NCI-H526 (cell line): ENCODE data around the gene ART5.
"Not testable (repeated sequence)": the region's sequence is repeated elsewhere in the genome, so short reads cannot be mapped to it uniquely, and the experiment has no call there.

ENCODE experiments used
- DNase-seq, 2 experiments: peaks; one replicate each; lab custom pipeline; 2025; lab: John Stamatoyannopoulos, UW

ART5 gene

GRCh38 chr11:3658252-3658651 lies 16.5 kb upstream of the ART5 start:
- DNase-seq, result no peak

GRCh38 chr11:3657331-3657730 lies 15.5 kb upstream of the ART5 start:
- DNase-seq, result not testable (repeated sequence)

- no peak for DNase-seq
These were observed 13.8 kb upstream of the ART5 start for GRCh38 chr11:3655547-3655946.

- not testable (repeated sequence) for DNase-seq
These were observed 10.7 kb upstream of the ART5 start for GRCh38 chr11:3652514-3652913.

- not testable (repeated sequence) for DNase-seq
These were observed 7.6 kb upstream of the ART5 start for GRCh38 chr11:3649374-3649773.

- DNase-seq, result not testable (repeated sequence)
These were observed 7.1 kb upstream of the ART5 start for GRCh38 chr11:3648843-3649242.

GRCh38 chr11:3645552-3645951 lies 3.8 kb upstream of the ART5 start:
- no peak for DNase-seq

- DNase-seq, result no peak
These were observed 3.0 kb upstream of the ART5 start, which contains the start of gene ART1 for GRCh38 chr11:3644817-3645235. TSS of gene ART1 (plus strand) at chr11:3645128. CDS start at chr11:3659214, 14,086 bp downstream.

- DNase-seq, result peak in 1 of 2 experiments; percentile 62
These were observed 1.3 kb upstream of the ART5 start for GRCh38 chr11:3643102-3643546.

- DNase-seq, result peak; percentile 95 to 99
These were observed 519 bp upstream of the ART5 start for GRCh38 chr11:3642071-3642951.

- DNase-seq, result peak; percentile 60 to 77
These were observed 601 bp downstream of the ART5 start for GRCh38 chr11:3641191-3641590.

- DNase-seq, result no peak
These were observed 2.0 kb downstream of the ART5 start for GRCh38 chr11:3639841-3640240.

- no peak for DNase-seq
These were observed 3.3 kb downstream of the ART5 start for GRCh38 chr11:3638513-3638912.

- DNase-seq, result no peak
These were observed 4.6 kb downstream of the ART5 start for GRCh38 chr11:3637201-3637600.

- no peak for DNase-seq
These were observed 6.0 kb downstream of the ART5 start for GRCh38 chr11:3635641-3636375.

- no peak for DNase-seq
These were observed 9.6 kb downstream of the ART5 start for GRCh38 chr11:3632070-3632660.

- no peak for DNase-seq
These were observed 10.5 kb downstream of the ART5 start for GRCh38 chr11:3631331-3631730.

GRCh38 chr11:3627291-3627690 lies 14.5 kb downstream of the ART5 start:
- no peak for DNase-seq

GRCh38 chr11:3626250-3626960 lies 15.4 kb downstream of the ART5 start:
- no peak for DNase-seq

GRCh38 chr11:3623767-3624458 lies 17.9 kb downstream of the ART5 start:
- peak; percentile 38 to 45 for DNase-seq

- DNase-seq, result no peak
These were observed 18.7 kb downstream of the ART5 start for GRCh38 chr11:3623121-3623520.
